OCI-M1 (cell line): ENCODE results near the gene C19orf33.

Experiments
- DNase-seq: peaks from one replicate; lab custom pipeline; 2025; lab: John Stamatoyannopoulos, UW

The C19orf33 gene

DNA sequence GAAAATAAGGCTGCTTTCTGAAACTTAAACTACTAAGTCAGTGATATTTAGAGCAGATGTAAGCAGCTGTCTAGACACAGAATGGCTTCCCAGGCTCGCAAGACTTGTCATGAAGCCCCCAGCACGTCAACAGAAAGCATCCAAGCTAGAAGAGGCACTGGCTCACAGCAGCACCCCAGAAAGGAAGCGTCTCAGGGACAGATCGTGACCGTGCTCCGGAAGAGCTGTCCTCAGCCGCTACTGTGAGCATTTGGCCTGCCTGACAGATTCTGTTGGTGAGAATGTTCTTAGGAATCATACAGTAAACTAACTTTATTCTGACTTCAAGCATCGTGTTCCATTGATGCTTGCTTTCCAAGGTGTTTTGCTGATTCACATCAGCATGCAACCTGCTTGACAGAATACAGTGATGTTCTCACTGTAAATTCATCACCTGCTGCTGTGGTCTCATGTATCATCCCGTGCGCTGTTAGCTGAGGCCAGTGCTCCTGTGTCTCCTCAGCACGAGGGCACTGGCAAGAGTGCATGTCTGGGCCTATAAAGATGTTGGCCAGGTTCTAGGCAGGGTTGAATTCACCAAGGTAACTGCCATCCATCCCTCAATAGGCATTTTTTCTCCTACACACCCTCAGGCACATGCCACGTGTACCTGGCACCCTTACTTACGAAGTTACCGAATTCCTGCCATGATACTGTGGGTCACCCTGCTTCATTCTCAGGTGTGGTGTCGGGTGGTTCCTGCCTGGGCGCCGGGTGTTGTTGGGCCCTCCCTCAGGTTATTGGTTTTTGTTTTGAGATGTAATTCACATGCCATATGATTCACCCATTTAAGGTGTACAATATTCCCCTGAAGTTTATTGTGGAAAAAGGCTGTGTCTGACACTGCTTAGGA, 23.8 kb upstream of the C19orf33 start:
- DNase-seq = no peak

DNA sequence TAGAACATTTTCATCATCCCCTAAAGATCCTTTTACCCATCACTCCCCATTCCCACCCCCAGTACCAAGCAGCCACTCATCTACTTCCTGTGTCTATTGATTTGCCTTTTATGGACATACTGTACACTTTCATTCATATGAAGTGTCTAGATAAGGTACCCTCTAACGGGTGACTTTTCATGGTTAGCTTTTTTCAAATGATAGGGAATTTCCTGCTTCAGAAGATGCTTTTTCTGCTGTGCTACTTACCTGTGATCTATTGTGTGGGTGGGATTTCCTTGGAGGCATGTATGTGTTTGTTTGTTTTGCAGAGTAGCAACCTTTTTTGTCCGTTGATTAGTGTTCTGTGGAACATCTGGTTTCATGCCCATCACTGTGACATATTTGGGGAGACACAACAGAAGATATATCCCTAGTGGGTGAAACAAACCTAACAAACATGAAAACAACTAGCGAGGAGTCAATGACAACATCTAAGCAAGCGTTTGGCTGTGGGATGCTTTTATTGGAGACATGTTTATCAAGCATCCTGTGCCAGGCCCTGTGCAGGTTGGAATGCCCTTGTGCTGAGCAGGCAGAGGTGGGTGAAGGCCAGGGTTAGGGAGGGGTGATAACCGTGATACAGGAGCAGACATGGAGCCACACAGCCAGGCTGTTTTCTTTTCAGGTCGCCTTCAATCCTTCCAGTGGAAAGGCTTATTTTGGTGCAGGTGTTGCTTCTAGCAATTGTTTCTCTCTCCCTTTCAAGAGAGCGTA, 22.1 kb upstream of the C19orf33 start:
- peak; percentile 77 for DNase-seq

DNA sequence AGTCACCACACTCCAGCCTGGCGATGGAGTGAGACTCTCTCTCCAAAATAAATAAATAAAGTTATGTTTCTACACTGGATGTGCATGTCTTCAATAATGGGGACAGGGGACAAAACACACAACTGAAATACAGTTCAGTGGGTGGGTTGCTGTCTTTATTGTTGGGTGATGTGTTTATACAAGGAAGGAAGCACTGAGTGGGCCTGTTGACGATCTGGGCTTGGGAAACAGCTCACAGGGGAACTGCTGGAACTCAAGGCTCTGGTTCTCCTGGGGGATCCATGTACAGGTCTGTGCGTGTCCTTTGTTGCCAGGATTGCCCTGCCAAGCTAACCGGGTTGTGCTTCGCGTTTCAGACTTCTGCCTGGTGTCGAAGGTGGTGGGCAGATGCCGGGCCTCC, 20.8 kb upstream of the C19orf33 start:
- no peak for DNase-seq

DNA sequence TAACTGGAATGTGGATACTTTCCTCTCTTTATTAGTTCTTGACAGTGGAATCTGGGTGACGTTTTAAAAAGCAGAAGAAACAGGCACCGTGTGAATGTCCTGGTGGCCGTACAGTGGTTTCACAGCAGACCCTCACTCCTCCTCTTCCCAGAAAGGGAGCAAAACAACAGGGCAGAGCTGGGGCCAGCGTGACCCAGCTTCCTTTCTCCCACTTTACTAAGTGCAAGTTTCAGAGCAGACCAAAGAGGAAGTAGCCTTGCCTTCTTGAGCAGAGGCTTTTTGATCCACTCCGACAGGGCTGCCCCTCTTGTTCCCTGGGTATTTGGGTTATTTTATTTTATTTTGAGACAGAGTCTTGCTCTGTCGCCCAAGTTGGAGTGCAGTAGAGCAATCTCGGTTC, 19.6 kb upstream of the C19orf33 start:
- DNase-seq = peak; percentile 28

DNA sequence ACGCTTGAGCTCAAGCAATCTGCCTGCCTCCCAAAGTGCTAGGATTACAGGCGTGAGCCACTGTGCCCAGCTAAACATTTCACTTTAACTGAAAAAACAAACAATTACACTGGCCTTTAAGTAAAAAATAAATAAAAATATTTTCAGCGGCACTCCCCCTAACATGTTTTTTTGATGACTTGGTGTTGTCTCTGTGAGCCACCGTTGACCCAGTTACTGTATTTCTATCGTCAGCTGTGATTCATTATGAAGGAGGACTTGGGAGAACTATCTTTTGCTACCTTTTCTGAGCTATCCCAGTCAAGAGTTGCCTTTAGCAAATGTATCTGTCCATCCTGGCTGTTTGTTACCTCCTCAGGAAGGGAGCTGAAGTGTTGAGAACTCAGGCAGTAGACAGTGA, 18.5 kb upstream of the C19orf33 start:
- no peak for DNase-seq

DNA sequence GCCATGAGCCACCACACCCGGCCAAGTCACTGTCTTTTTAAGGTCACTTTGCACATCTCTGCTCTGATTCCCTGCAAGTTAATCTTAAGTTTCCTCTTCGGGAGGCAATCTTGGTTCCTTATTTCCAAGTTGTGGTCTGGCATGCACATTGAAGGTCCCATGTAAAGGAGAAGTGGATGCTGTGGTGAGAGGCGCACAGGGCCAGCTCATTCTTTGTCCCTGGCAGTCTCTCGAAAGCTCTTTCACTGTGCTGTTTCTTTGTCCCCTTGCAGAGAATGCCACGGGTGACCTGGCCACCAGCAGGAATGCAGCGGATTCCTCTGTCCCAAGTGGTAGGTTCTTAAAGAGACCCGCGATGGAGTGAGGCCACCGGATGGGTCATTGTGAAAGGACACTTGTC, 16.4 kb upstream of the C19orf33 start:
- DNase-seq = no peak

DNA sequence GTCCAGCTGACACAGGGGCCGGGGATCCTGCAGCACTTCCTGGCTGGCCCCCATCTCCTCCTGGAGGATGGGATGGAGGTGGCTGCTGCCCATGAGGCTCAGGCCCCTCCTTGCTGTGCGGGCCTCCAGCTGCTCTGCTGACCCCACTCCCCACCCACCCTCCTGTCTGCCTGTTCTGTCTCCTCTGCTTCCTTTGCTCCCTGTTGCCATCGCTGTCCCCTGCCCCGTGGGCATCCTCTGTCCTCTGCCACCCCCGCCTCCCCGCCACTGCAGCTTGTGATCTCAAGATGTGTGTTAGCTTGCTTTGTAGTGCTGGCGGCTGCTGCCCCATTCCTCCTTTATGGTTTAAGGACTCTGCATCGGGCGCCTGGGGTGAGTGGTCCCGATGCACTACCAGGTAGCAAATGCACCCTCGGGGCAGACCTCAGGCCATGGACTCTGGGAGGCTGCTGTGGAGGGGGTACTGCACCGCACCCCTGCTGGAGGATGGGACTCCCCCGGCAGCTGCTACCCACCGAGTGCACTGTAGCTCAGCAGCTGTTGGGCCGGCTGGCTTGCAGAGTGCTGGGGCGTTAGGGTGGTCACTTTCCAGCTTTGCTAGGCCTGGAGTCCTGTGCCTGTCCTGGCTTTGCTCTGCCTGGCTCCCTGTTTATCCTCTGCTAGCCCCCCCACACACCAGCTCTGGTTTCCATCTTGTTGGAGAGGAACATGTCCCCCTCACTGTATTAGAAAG, 15.8 kb upstream of the C19orf33 start:
- no peak for DNase-seq

DNA sequence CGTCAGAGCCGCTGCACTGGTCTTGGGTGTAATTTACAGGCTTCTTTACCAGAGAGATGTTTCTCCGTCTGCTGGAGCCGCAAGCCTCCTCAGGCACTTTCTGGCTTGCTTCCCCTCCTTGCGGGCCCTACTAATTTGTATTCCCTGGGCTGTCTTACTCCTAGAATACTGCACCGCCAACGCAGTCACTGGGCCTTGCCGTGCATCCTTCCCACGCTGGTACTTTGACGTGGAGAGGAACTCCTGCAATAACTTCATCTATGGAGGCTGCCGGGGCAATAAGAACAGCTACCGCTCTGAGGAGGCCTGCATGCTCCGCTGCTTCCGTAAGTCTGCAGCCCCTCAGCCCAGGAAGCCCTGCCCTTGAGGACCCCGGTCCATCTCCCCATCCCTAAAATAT, 14.1 kb upstream of the C19orf33 start:
- no peak for DNase-seq

DNA sequence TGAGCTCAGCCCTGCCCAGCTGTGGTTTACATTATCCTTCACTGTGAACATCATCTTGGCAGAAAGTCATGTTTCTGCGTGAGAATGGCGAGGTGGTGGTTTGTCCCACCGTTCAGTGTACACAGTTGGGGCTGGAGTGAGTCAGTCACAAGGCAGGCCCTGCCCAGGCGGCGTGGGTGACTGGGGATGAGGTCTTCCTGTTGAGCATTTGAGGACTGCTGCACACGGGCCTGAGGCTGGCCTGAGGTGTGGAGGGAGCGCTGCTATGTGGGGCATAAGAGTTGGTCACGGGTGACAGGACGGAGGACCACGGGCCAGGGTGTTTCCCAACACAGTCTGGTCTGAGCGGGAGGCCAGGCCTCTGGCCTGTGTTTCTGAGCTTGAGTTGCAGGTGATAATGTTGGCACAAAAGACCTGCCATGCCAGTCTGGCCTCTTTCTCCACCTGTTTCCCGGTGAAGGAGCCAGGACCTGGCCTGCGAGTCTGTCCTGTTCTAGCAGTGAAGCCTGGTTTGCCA, 13.4 kb upstream of the C19orf33 start:
- no peak for DNase-seq

DNA sequence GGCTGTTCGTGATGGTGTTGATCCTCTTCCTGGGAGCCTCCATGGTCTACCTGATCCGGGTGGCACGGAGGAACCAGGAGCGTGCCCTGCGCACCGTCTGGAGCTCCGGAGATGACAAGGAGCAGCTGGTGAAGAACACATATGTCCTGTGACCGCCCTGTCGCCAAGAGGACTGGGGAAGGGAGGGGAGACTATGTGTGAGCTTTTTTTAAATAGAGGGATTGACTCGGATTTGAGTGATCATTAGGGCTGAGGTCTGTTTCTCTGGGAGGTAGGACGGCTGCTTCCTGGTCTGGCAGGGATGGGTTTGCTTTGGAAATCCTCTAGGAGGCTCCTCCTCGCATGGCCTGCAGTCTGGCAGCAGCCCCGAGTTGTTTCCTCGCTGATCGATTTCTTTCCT, 12.2 kb upstream of the C19orf33 start:
- DNase-seq = no peak

DNA sequence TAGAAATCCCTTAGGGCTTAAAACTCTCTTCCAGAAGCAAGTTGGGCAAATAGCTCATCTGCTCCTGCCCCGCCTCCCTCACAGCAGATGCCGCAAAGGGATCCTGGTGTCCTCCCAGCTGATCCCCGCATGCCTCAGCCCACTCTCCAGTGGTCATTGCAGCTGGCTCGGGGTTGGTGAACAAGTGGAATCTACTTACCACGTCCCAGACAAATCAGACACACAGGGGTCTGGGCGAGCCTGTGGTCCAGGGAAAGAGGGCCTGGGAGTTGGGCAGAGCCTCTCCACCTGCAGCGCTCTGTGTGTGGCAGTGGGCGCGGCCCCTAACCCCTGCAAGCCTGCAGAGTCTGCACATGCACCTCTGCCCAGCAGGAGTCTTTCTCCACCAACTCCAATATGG, 10.8 kb upstream of the C19orf33 start:
- DNase-seq = no peak

DNA sequence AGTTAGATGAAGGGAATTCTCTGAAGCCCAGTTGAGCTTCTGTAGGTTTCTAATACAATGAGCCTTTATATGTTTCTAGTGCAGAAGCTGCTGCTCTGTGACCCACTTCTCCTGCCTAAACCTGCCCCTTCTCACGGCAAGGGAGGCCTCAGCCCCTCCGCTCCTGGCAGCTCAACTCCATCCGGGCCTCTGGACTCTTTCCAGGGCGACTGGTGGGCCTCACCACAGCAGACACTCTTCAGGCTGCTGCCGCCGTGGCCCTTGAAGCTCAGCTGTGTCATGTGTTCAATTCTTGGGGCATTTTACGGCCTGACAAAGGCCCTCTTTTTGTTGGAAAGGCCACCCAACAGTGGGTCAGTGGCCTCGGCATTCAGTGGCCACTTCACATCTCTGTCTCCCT, 10.0 kb upstream of the C19orf33 start:
- no peak for DNase-seq

DNA sequence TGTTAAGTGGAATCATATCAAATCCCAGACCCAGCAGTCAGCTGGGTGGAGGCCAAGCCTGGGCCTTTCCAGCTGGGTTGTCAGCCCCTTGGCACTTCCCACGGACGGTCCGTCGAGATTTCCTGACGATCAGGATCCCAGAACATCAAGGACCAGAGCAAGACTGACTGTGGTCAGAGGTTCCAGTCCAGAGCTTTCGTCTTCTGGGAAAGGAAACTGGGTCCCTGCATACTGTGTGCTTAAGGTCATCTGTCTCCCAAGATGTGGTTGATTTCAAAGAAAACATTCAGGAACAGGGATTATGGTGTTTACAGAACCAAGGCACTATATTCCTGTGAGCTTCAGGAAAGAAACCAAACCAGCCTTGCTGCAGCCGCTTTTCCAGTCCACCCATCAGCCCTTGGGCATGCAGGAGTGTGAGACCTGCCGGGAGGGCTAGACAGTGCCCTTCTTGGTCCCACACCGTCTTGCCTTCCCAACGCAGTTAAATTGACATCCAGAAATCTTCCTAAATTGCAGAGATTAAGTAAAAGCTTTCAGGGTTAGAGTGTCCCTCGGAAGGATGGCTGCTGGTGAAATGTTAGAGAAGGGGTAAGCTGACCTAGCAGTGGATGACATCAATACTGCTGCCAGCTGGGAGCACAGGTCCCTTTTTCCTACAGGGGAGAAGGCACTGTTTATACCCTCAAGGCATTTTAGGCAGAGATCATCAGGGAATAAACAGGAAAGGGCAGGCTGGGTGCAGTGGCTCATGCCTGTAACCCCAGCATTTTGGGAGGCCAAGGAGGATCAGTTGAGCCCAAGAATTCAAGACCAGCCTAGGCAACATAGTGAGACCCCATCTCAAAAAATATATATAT, 5.0 kb upstream of the C19orf33 start:
- DNase-seq = no peak

DNA sequence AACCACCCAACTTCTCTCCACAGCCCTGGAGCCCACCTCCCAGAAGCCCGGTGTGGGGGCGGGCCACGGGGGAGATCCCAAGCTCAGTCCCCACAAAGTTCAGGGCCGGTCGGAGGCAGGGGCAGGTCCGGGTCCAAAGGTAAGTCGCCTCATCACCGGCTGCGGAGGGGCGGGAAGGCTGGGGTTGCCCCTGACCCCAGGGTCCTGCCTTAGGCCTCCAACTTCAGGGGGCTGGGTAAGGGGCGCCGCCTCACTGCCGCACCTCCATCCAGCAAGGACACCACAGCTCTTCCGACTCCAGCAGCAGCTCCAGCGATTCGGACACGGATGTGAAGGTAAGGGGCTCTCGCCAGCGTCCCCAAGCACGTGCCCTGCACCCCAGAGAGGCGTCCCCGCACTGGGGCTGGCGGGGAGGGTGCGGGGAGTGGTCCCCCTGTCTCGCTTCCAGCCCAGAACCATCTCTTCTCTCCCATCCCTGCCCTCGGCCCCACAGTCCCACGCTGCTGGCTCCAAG, 358 bp downstream of the C19orf33 start:
- no peak for DNase-seq

DNA sequence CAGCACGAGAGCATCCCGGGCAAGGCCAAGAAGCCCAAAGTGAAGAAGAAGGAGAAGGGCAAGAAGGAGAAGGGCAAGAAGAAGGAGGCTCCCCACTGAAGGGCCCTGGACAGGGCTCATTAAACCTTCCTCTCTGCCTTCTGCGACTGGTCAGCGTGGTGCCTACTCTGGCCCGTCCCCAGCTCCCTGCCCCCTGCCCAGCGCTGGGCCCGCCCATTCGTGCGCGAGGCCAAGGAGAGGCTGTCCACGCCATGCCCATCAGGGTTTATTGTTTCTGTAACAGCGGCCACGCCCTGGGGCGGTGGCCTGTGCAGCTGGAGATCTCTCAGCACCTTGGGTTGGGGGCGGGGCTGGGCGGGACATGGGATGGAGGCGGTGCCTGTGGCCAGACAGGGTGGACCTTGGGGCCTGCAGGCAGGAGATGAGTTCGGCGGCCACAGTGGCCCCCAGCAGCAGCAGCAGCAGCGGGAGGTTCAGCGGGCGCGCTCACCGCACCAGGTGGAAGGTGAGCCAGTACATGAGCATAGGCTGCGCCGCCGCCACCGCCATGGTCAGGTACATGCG, 897 bp downstream of the C19orf33 start:
- DNase-seq = no peak

DNA sequence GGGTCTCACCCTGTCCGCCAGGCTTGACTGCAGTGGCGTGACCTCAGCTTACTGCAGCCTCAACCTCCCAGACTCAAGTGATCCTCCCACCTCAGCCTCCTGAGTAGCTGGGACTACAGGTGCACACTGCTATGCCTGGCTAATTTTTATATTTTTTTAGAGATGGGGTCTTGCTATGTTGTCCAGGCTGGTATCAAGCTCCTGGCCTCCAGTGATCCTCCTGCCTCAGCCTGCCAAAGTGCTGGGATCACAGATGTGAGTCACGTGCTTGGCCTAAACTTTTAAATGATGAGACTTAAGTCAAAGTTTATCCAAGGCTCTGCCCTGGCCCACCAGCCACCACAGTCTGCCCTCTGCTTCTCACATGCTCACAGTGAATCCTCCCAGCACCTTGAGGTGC, 2.2 kb downstream of the C19orf33 start:
- no peak for DNase-seq

DNA sequence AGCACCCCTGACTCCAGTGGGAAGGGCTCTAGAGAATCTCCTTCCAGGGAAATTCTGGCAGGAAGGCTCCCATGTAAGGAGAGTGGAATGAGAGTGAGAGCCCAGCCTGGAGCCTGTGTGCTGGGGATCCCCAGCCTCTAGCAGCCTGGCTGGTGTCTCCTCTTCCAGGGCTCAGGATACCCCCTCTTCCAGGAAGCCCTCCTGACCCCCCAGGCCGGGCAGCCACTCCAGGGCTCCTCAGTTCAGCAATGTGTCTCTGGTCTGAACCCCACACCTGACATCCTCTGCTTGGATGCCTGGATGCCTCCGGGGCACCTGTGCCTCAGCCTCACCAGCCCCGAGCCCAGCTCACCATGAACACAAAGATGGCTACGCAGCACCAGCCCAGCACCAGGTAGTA, 3.0 kb downstream of the C19orf33 start:
- DNase-seq = no peak

DNA sequence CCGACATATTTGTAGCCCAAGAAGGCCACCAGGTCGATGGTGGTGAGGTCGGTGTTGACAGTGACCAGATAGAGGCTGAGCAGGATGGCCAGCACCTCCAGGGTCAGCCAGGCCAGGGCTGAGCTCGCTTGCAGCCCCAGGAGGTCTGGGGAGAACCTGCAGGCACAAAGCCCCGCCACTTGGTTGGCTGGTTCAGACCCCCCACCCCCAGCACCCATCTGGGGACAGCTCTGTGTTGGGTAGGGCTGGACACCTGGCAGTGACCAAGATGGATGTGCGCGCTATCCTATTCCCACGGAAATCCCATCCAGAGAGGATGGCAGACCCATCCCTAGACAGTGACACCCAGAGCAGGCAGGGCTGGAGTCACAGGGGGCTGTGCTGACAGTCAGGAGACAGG, 3.5 kb downstream of the C19orf33 start:
- no peak for DNase-seq

DNA sequence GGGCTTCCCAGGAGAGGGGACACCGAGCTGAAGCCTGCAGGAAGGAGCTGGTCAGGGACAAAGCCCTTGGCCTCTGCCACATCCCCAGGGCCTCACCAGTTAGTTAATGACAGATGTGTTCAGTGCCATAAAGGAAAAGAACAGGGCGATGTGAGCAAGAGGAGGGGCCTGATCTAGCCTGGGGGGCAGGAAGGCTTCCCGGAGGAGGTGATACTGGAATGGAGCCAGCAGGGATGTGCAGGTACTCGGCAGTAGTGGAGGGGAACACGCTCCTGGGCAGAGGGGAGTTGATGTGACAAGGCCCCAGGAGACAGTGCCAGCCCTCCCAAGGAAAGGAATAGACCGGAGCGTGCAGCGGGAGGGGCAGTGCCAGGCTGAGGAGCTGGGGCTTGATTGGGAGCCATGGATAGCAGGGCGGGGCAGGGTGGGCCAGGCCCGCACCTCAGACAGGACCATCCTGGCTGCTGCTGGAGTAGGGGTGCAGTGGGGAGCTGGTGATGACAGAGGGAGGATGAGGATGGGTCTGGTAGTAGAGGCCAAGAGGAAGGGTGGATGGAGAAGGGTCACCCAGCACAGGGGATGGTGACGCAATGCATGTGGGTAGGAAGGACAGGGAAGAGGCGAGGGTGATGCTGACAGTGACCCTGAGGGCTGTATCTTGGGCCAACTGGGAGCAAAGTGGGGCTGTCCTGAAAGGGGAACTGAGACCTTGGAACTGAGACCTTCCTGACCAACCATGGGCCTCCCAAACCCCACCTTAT, 4.1 kb downstream of the C19orf33 start:
- no peak for DNase-seq

DNA sequence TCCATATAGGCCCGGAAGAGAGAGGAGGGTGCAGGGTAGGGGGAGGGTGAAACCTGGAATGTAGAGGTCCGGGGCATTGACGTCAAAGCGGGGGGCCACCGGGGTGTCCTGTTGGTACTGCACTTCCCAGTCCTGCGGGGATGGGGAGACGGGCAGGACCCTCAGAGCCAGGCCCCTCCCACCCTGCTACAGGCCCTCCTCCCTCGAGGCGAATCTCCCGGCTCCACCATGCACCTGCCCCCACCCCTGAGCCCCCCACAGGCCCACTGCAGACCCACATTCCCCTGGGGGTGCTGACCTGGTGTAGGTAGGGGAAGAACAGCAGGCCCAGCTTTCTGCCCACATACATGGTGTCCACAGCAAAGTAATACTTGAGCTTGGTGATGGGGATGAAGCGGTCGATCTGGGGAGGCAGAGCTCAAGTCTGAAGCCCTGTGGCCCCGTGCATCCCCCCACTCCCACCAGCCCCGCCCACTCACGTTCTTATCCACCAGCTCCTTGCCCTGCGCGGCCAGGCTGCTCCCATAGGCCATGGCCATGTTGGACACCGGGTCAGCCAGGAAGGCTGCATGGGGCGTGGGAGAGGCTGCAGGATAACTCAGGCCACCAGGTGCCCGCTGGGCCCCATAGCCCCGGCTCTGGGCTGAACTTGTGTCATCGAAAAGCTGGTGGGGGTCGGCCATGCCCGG, 5.0 kb downstream of the C19orf33 start:
- no peak for DNase-seq
